HUES64 (cell line): ENCODE results near the gene NMNAT3.

Source experiments
- H3K27ac ChIP-seq: 2 replicates; pipeline ENCODE4 v1.7.0; 2013; ENCODE audit warnings: low read depth, low read length, inconsistent platforms
- H3K27me3 ChIP-seq: 2 replicates; pipeline ENCODE4 v1.6.1; 2013; ENCODE audit warnings: mild to moderate bottlenecking, low read length; ENCODE audit not compliant: insufficient read depth
- H3K36me3 ChIP-seq: 2 replicates; pipeline ENCODE4 v1.6.1; 2013; ENCODE audit warnings: mild to moderate bottlenecking, low read length; ENCODE audit not compliant: insufficient read depth
- H3K4me1 ChIP-seq: 2 replicates; pipeline ENCODE4 v1.6.1; 2013; ENCODE audit warnings: mild to moderate bottlenecking, low read length, moderate library complexity; ENCODE audit not compliant: insufficient read depth
- H3K4me3 ChIP-seq: 2 replicates; pipeline ENCODE4 v1.5.1; 2013; ENCODE audit warnings: mild to moderate bottlenecking, low read length, moderate library complexity
- H3K9ac ChIP-seq: 2 replicates; pipeline ENCODE4 v1.6.1; 2013; ENCODE audit warnings: mild to moderate bottlenecking, low read depth, low read length
- H3K9me3 ChIP-seq: 2 replicates; pipeline ENCODE4 v1.6.1; 2013; ENCODE audit warnings: low read depth, low read length; ENCODE audit not compliant: insufficient read depth
- WGBS: fragments of 150-250, 120-280 bp; methylation state at CpG from one replicate; pipeline ENCODE4 v1.1.7; 2013; ENCODE audit warnings: missing lambda C conversion rate; 5-methylcytosine and 5-hydroxymethylcytosine counted together

NMNAT3 gene

GRCh38 chr3:139528924-139529323 lies 148.8 kb downstream of the NMNAT3 start:
- Histone ChIP-seq H3K27ac (no peak overlapping the region), H3K9ac (no peak overlapping the region), H3K9me3 (no peaks in the 10 kb centered on the region), H3K36me3 (no peaks in the 10 kb centered on the region), H3K4me1 (peaks cover 35% of the 10 kb centered on the region), H3K4me3 (no peak overlapping the region), H3K27me3 (no peaks in the 10 kb centered on the region)
- 95% methylated on average over 3 of the region's 3 CpGs for WGBS

- no peaks in the 10 kb centered on the region for H3K36me3 ChIP-seq
- no peak overlapping the region for H3K9ac ChIP-seq
- no peak overlapping the region for H3K27ac ChIP-seq
- H3K9me3 ChIP-seq, result no peaks in the 10 kb centered on the region
- H3K27me3 ChIP-seq, result no peaks in the 10 kb centered on the region
- WGBS, result 97% methylated on average over 2 of the region's 2 CpGs
- H3K4me3 ChIP-seq, result no peak overlapping the region
- H3K4me1 ChIP-seq, result peaks cover 35% of the 10 kb centered on the region
Measured at GRCh38 chr3:139528281-139528680, 149.5 kb downstream of the NMNAT3 start.

GRCh38 chr3:139527265-139527664 lies 150.5 kb downstream of the NMNAT3 start:
- WGBS, result 94% methylated on average over 5 of the region's 5 CpGs
- Histone ChIP-seq H3K4me1 (peaks cover 30% of the 10 kb centered on the region), H3K36me3 (no peaks in the 10 kb centered on the region), H3K4me3 (no peak overlapping the region), H3K27me3 (no peaks in the 10 kb centered on the region), H3K9ac (no peak overlapping the region), H3K27ac (no peak overlapping the region), H3K9me3 (no peaks in the 10 kb centered on the region)

GRCh38 chr3:139526146-139526545 lies 151.6 kb downstream of the NMNAT3 start:
- no CpG with 5 or more reads among the region's 2 CpGs for WGBS
- peaks cover 27% of the 10 kb centered on the region for H3K4me1 ChIP-seq

GRCh38 chr3:139524841-139525636 lies 152.7 kb downstream of the NMNAT3 start:
- H3K9me3 ChIP-seq, result no peaks in the 10 kb centered on the region
- WGBS, result 88% methylated on average over 7 of the region's 7 CpGs
- no peaks in the 10 kb centered on the region for H3K36me3 ChIP-seq
- H3K4me3 ChIP-seq, result no peak overlapping the region
- peaks cover 20% of the 10 kb centered on the region for H3K4me1 ChIP-seq
- H3K27me3 ChIP-seq, result no peaks in the 10 kb centered on the region
- H3K27ac ChIP-seq, result no peak overlapping the region
- H3K9ac ChIP-seq, result no peak overlapping the region

More at GRCh38 chr3:139526146-139526545, 151.6 kb downstream of the NMNAT3 start:
- Histone ChIP-seq H3K36me3 (no peaks in the 10 kb centered on the region), H3K4me3 (no peak overlapping the region), H3K27me3 (no peaks in the 10 kb centered on the region), H3K9me3 (no peaks in the 10 kb centered on the region), H3K9ac (no peak overlapping the region), H3K27ac (no peak overlapping the region)

GRCh38 chr3:139523718-139524117 lies 154.1 kb downstream of the NMNAT3 start:
- Histone ChIP-seq H3K4me1 (peaks cover 20% of the 10 kb centered on the region), H3K9ac (no peak overlapping the region), H3K36me3 (no peaks in the 10 kb centered on the region), H3K27me3 (no peaks in the 10 kb centered on the region), H3K4me3 (no peak overlapping the region), H3K27ac (no peak overlapping the region), H3K9me3 (no peaks in the 10 kb centered on the region)
- 14% methylated on average over 1 of the region's 1 CpG for WGBS

- Histone ChIP-seq H3K4me1 (peaks cover 20% of the 10 kb centered on the region), H3K27me3 (no peaks in the 10 kb centered on the region), H3K27ac (no peak overlapping the region), H3K9ac (no peak overlapping the region), H3K4me3 (no peak overlapping the region), H3K9me3 (no peaks in the 10 kb centered on the region), H3K36me3 (no peaks in the 10 kb centered on the region)
- 97% methylated on average over 5 of the region's 5 CpGs for WGBS
Measured at GRCh38 chr3:139523166-139523565, 154.6 kb downstream of the NMNAT3 start.

- Histone ChIP-seq H3K4me1 (peaks cover 20% of the 10 kb centered on the region), H3K9me3 (no peaks in the 10 kb centered on the region), H3K27ac (no peak overlapping the region), H3K27me3 (no peaks in the 10 kb centered on the region), H3K4me3 (no peak overlapping the region), H3K36me3 (no peaks in the 10 kb centered on the region), H3K9ac (no peak overlapping the region)
- 46% methylated on average over 2 of the region's 2 CpGs for WGBS
Measured at GRCh38 chr3:139522421-139522820, 155.4 kb downstream of the NMNAT3 start.

- peaks cover 20% of the 10 kb centered on the region for H3K4me1 ChIP-seq
- H3K27ac ChIP-seq, result no peak overlapping the region
- no peaks in the 10 kb centered on the region for H3K27me3 ChIP-seq
- 80% methylated on average over 1 of the region's 1 CpG for WGBS
- no peak overlapping the region for H3K4me3 ChIP-seq
- no peak overlapping the region for H3K9ac ChIP-seq
- H3K9me3 ChIP-seq, result no peaks in the 10 kb centered on the region
- H3K36me3 ChIP-seq, result no peaks in the 10 kb centered on the region
Measured at GRCh38 chr3:139521816-139522215, 156.0 kb downstream of the NMNAT3 start.

GRCh38 chr3:139521144-139521543 lies 156.6 kb downstream of the NMNAT3 start:
- Histone ChIP-seq H3K36me3 (no peaks in the 10 kb centered on the region), H3K9ac (no peak overlapping the region), H3K9me3 (no peaks in the 10 kb centered on the region), H3K27me3 (no peaks in the 10 kb centered on the region), H3K4me3 (no peak overlapping the region), H3K4me1 (peaks cover 20% of the 10 kb centered on the region), H3K27ac (no peak overlapping the region)
- 91% methylated on average over 1 of the region's 3 CpGs for WGBS

GRCh38 chr3:139519998-139520737 lies 157.6 kb downstream of the NMNAT3 start:
- no peaks in the 10 kb centered on the region for H3K36me3 ChIP-seq
- 89% methylated on average over 6 of the region's 7 CpGs for WGBS
- H3K4me1 ChIP-seq, result peaks cover 20% of the 10 kb centered on the region
- H3K27me3 ChIP-seq, result no peaks in the 10 kb centered on the region
- no peak overlapping the region for H3K9ac ChIP-seq
- no peak overlapping the region for H3K27ac ChIP-seq
- H3K9me3 ChIP-seq, result no peaks in the 10 kb centered on the region
- H3K4me3 ChIP-seq, result no peak overlapping the region
